HepG2 (cell line): ENCODE results near the gene SNRPN. TPM values are rescaled to one million over a fixed set of nuclear protein-coding genes. Genes with fewer than 3 reads are reported as not detected.

Source experiments
- FOXK2 ChIP-seq: fragments of 450-650 bp; IDR thresholded peaks from 2 replicates; pipeline ENCODE4 v1.6.1; 2016
- POLR2AphosphoS5 ChIP-seq: IDR thresholded peaks from 2 replicates; pipeline ENCODE4 v1.6.1; 2012; ENCODE audit warnings: low read depth, low read length
- RBAK ChIP-seq: sonication (generic); formaldehyde crosslinking; IDR thresholded peaks from 2 replicates; pipeline ENCODE4 v1.5.1; 2020; ENCODE audit warnings: mild to moderate bottlenecking, missing genetic modification reagents
- RBM22 ChIP-seq: fragments of 200-400 bp; formaldehyde crosslinking; optimal IDR thresholded peaks from 2 replicates; pipeline ENCODE3; 2017; ENCODE audit warnings: mild to moderate bottlenecking, low read length, moderate library complexity
- RBM39 ChIP-seq: fragments of 200-400 bp; formaldehyde crosslinking; IDR thresholded peaks from one replicate; pipeline ENCODE4 v1.6.1; 2018; ENCODE audit warnings: antibody characterized with exemption, mild to moderate bottlenecking, low read depth, low read length; ENCODE audit not compliant: poor library complexity, severe bottlenecking
- U2AF2 ChIP-seq: fragments of 200-400 bp; formaldehyde crosslinking; IDR thresholded peaks from 2 replicates; pipeline ENCODE4 v1.6.1; 2017; ENCODE audit warnings: low read depth, mild to moderate bottlenecking, low read length
- polyA plus RNA-seq, 8 experiments: library from polyadenylated mRNA; depleted of rRNA in 3 of 8; stranded (reverse) in 7 of 8; unstranded in 1 of 8; fragments of >200 nt; fragmentation: Illumina TruSeq in 4 of 8; extraction: Trizol in 4 of 8; gene quantifications; 2 replicates each; pipeline versions ENCODE4 v1.2.1 to v1.2.3, GENCODE V29; 2011 to 2016; ENCODE audit warnings: low read depth in 4 of 8, missing spikeins in 1 of 8, mixed read lengths in 1 of 8; ENCODE audit not compliant: insufficient read depth in 1 of 8
- total RNA-seq, 5 experiments: library from RNA; depleted of rRNA; stranded (reverse); fragments of >200 nt; fragmentation: Illumina TruSeq; extraction: Trizol; gene quantifications; 2 replicates each; pipeline ENCODE4 v1.2.3, GENCODE V29; 2016; ENCODE audit warnings: low read depth in 1 of 5
- TF ChIP-seq, protein P1 (sequence below): sonication (generic); formaldehyde crosslinking; IDR thresholded peaks from 2 replicates; pipeline ENCODE4 v1.4.0; 2020; ENCODE audit warnings: mild to moderate bottlenecking, missing genetic modification reagents
- TF ChIP-seq, protein P2 (sequence below): IDR thresholded peaks from 2 replicates; pipeline ENCODE4 v1.6.1; 2016; ENCODE audit warnings: missing biosample characterization, missing genetic modification reagents, low read depth

Gene SNRPN
- total and polyA plus RNA-seq, 2 of the 13 experiments (the other 11 are each of a cell fraction or from before 2014, with no cell fraction given), result 133 to 212 TPM

DNA sequence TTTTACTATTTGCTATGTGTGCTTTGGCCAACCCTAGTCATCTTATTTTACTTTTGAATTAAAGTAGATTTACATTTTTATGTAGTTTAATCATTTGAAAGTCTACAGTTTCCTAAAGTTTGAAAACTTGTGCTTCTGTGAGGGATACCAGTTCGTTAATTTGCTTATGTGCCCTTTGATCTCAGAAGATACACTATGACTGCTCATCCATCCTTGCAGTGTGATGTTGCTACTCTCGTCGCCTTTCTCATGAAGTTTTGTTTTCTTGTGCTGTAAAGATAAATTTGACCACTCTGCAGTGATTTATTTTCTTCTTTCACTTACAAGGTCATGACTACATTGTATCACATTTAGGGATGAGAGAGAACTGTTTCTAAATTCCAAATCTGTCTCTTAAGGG lies 16.3 kb downstream of the SNRPN start (continued):
- TF ChIP-seq, protein P1, sequence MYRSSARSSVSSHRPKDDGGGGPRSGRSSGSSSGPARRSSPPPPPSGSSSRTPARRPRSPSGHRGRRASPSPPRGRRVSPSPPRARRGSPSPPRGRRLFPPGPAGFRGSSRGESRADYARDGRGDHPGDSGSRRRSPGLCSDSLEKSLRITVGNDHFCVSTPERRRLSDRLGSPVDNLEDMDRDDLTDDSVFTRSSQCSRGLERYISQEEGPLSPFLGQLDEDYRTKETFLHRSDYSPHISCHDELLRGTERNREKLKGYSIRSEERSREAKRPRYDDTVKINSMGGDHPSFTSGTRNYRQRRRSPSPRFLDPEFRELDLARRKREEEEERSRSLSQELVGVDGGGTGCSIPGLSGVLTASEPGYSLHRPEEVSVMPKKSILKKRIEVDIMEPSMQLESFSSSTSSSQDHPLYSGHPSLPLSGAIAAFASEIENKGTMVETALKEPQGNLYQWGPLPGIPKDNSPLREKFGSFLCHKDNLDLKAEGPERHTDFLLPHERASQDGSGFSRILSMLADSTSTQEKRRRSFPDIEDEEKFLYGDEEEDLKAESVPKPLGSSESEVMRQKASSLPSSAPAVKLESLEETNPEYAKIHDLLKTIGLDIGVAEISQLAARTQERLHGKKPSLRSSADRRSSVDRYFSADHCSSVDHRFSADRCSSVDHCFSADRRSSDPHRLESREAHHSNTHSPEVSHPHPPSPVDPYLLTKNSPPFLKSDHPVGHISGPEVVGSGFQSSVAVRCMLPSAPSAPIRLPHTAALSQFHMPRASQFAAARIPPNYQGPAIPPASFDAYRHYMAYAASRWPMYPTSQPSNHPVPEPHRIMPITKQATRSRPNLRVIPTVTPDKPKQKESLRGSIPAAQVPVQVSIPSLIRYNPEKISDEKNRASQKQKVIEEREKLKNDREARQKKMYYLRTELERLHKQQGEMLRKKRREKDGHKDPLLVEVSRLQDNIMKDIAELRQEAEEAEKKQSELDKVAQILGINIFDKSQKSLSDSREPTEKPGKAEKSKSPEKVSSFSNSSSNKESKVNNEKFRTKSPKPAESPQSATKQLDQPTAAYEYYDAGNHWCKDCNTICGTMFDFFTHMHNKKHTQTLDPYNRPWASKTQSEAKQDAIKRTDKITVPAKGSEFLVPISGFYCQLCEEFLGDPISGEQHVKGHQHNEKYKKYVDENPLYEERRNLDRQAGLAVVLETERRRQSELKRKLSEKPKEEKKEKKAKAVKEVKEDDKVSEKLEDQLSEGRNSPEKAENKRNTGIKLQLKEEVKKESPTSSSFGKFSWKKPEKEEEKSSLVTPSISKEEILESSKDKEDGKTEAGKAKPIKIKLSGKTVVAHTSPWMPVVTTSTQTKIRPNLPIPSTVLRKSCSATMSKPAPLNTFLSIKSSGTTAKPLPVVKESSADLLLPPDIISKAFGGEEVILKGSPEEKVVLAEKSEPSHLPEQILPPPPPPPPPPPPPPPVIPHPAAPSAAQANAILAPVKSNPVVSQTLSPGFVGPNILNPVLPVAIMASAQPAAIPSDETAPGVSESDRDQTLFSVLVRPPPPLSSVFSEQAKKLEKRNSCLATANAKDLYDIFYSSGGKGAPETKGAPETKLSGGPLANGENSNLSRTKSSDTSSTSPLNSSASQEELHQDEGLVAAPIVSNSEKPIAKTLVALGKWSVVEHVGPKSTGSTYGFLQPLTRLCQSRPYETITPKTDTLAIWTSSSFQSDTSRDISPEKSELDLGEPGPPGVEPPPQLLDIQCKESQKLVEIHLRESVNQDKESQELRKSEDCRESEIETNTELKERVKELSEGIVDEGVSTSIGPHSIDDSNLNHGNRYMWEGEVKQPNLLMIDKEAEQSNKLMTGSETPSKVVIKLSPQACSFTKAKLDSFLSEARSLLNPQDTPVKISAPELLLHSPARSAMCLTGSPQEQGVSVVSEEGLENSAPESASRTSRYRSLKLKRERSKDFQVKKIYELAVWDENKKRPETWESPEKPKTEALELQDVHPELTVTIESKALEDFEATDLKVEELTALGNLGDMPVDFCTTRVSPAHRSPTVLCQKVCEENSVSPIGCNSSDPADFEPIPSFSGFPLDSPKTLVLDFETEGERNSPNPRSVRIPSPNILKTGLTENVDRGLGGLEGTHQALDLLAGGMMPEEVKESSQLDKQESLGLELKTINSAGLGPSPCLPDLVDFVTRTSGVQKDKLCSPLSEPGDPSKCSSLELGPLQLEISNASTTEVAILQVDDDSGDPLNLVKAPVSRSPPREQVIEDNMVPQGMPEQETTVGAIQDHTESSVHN, result no peak
- TF ChIP-seq RBM22, result no peak
- no peak for TF ChIP-seq U2AF2
- no peak for TF ChIP-seq FOXK2
- TF ChIP-seq POLR2AphosphoS5, result no peak
- TF ChIP-seq RBAK (CRISPR knock-in tag), result no peak
- TF ChIP-seq RBM39, result no peak
- TF ChIP-seq, protein P2, sequence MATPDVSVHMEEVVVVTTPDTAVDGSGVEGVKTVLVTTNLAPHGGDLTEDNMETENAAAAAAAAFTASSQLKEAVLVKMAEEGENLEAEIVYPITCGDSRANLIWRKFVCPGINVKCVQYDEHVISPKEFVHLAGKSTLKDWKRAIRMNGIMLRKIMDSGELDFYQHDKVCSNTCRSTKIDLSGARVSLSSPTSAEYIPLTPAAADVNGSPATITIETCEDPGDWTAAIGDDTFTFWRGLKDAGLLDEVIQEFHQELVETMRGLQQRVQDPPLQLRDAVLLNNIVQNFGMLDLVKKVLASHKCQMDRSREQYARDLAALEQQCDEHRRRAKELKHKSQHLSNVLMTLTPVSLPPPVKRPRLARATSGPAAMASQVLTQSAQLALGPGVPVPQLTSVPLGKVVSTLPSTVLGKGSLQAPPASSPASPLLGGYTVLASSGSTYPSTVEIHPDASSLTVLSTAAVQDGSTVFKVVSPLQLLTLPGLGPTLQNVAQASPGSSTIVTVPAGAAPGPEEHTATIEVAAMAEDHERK (CRISPR knock-in tag), result no peak
